Esophagus muscularis mucosa (tissue), 4 donors: Measurements from ENCODE around the gene UBE2E2.

ENCODE experiments used
- EP300 ChIP-seq: sonication (generic); formaldehyde crosslinking; IDR thresholded peaks from one replicate; pipeline ENCODE4 v1.6.1; 2017; ENCODE audit warnings: antibody characterized with exemption
- POLR2A ChIP-seq: fragments of 450-650 bp; IDR thresholded peaks from one replicate; pipeline ENCODE4 v1.6.1; 2017; ENCODE audit warnings: antibody characterized with exemption, moderate library complexity, mild to moderate bottlenecking, low read depth
- POLR2AphosphoS5 ChIP-seq, 2 donors: sonication (generic); formaldehyde crosslinking; IDR thresholded peaks; one replicate each; pipeline ENCODE4 v1.6.1; 2017; ENCODE audit warnings: antibody characterized with exemption in 2 of 2
- TF ChIP-seq, protein P1 (sequence below), 3 experiments: fragments of 200-600 bp in 2 of 3; fragments of 450-650 bp in 1 of 3; sonication (generic) in 2 of 3; IDR thresholded peaks; one replicate each; pipeline ENCODE4 v1.5.1; 2017 to 2019; ENCODE audit warnings: antibody characterized with exemption in 3 of 3, mild to moderate bottlenecking in 2 of 3, moderate library complexity in 1 of 3

DNA sequence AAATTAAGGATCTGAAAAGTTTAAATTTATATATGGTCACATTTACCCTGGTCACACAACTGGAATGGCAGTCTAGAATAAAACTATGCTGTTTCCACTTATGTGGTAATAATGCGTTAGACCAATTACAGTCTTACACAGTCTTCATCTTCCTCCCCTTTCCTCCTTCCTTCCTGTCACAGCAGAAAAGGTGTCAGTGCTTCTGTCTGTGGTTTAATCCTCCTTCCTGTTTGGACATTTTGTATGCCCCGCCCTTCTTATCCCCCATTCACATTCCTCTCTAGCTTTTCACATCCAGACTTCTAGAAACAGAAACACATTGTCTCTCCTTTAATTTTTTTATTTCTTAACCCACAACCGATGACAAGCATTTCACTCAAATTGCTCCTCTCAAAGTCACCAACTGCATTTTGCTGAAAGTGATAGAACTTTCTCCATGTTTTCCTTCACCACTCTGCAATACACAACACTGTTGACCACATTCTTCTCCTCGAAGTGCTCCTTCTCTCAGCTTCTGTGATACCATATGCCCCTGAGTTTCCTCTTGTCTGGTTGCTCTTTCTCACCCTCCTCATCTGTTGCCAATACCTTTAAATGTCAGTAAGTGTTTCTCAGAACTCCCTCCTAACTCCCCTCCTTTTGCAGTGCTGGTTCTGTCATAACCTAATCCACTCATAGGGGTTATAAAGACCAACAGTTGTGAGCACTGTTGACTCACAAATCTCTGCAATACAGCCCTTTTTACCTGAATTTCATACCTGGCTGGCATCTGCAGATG is 271.6 kb downstream of the UBE2E2 start:
- TF ChIP-seq, protein P1, sequence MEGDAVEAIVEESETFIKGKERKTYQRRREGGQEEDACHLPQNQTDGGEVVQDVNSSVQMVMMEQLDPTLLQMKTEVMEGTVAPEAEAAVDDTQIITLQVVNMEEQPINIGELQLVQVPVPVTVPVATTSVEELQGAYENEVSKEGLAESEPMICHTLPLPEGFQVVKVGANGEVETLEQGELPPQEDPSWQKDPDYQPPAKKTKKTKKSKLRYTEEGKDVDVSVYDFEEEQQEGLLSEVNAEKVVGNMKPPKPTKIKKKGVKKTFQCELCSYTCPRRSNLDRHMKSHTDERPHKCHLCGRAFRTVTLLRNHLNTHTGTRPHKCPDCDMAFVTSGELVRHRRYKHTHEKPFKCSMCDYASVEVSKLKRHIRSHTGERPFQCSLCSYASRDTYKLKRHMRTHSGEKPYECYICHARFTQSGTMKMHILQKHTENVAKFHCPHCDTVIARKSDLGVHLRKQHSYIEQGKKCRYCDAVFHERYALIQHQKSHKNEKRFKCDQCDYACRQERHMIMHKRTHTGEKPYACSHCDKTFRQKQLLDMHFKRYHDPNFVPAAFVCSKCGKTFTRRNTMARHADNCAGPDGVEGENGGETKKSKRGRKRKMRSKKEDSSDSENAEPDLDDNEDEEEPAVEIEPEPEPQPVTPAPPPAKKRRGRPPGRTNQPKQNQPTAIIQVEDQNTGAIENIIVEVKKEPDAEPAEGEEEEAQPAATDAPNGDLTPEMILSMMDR (IDR thresholded peaks at IDR 0.05): no peak
- TF ChIP-seq POLR2AphosphoS5 (IDR thresholded peaks at IDR 0.05) (no peak), EP300 (no peak), POLR2A (no peak)
